Airway epithelial cell (primary cell): Measurements from ENCODE around the gene FHL2. TPM values are rescaled to one million over a fixed set of nuclear protein-coding genes. Genes with fewer than 3 reads are reported as not detected.

Source experiments
- total RNA-seq: library from RNA; depleted of rRNA; stranded (reverse); fragments of >200 nt; gene quantifications from 2 replicates; pipeline ENCODE4 v1.2.3, GENCODE V29; 2015

FHL2 gene, protein sequence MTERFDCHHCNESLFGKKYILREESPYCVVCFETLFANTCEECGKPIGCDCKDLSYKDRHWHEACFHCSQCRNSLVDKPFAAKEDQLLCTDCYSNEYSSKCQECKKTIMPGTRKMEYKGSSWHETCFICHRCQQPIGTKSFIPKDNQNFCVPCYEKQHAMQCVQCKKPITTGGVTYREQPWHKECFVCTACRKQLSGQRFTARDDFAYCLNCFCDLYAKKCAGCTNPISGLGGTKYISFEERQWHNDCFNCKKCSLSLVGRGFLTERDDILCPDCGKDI
- 67.6 and 75.2 TPM in 2 replicates for total RNA-seq

DNA sequence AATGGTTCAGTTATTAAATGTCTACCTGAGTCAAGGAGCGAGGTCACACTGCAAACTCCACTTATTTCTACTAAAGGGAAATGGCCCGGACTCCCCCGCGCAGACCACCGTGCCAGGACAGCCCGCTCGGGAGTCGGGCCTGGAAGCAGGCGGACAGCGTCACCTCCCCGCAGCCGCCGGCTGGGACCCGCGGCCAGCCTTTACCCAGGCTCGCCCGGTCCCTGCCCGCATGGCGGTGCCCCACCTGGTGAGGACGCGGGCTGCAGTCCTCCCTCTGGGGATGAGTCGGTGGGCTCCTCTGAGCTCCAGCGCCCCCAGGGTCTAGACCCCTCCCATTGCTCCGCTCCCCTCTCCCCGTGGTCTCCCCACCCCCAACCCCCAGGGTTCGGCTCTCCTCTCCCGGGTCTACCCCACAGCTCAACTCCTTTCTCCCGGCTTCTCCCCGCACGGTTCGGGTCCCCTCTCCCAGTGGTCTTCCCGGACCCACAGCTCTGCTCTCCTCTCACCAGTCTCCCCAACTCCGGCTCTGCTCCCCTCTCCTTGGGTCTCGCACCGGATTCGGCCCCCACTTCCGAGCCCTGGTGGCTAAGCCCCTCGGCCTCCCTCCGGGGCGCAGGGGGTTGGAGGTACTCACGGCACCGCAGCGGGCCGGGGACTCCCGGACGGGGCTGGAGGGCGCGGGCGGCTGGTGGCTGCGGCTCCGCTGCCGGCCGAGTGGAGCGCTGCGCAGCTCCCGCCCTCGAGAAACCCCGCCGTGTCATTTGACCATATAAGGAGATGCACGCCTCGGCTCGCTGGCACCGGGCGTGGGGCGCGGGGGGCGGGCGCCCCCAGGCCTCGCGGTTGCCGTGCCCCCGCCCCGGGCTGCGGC, at the start of gene FHL2:
Gene FHL2, minus strand, starts transcription at position 716 of the 871 bp plus-strand sequence. CDS start 12,535 bp downstream, outside the sequence.

DNA sequence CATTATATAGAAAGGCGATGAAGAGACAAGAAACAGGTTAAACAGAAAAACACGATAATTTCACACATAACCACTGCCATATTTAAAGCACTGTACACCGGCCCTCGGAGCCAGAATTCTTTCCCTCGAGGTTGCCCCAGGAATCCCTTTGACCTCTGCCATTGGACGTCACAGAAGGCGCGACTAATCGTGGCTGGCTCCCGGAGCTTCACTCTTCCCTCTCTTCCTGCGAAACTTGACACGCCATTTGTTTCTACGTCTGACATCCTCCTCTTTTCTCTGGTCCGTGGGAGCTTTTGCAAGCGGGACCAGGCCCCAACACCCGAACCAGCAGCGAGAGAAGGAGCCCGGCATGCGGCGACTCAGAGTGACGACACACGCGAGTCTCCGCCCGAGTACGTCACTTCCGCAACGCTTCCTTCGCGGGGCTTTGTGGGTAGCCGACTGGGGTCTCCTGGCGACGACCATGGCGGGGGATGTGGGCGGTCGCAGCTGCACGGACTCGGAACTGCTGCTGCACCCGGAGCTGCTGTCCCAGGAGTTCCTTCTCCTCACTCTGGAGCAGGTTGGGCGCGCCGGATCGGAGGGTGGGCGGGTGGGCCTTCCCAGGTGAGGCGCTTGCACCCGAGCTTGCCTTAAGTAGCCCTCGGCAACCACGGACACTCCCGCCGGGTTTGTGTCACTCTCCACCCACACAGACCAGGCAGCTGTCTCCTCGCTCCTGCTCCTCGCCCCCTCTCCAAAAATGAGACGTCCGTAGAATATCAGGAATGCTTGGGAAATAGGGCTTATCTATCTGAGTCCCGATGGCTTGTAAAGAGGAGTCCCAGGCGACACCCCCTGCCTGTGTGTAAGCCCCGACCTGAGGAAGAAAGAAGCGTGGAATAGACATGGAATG, 61.5 kb downstream of the FHL2 start, which contains the start of gene C2orf49:
Gene C2orf49, plus strand, starts transcription at position 419 of the 898 bp plus-strand sequence. Its CDS starts 48 bp downstream, at position 467.

DNA sequence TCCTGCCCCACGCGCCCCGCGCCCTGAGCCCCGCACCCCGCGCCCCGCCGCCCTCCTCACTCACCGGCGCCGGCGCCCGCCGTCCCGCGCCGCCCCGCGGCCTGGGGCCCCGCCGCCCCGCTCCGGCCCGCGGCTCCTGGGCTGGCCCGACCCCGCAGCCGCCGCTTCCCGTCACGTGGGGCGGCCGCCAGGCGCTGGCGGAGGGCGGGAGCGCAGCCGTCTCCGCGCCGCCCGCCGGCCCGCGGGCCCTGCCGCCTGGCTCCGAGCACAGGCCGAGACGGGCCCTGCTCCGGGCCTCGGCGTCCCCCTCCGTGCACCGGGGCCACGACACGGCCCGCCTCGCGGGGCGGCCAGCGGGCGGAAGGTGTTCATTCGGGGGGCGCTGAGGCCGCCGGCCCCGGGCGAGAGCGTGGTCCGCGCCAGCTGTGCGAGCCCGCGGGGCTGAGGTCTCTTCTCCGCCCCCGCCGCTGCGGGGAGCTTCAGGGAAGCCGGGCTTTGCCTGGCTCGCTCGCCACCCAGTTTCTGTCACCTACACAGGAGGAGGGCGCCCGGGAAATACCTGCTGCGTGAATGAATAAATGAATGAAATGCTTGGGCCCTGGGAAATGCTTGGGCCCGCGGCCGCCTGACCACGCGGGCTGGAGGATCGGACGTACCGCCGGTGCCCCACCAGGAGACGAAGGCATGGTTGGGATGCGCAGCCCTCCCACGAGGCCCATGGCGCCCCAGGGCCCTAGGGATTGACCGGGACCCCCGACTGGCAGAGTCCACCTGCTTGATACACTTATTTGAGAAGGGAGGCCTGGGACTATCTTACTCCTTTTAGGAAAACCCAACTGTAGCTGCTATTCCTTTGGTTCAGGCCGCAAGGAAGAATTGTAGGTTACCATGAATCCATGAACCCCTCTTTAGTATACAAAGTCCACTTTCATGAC, 69.0 kb downstream of the FHL2 start, which contains the start of gene TGFBRAP1:
Gene TGFBRAP1, minus strand, starts transcription at position 175 of the 935 bp plus-strand sequence. CDS start 21,434 bp downstream, outside the sequence.

Other genes starting within 250 kb of the FHL2 start
- not detected in 2 replicates for gene GPR45, start 157.3 kb downstream of the FHL2 start, total RNA-seq
- gene TGFBRAP1, start 69.3 kb downstream of the FHL2 start, total RNA-seq = 12.4 and 14.3 TPM in 2 replicates
- 15.9 and 17.7 TPM in 2 replicates for gene C2orf49, start 61.5 kb downstream of the FHL2 start, total RNA-seq